Prostate gland (tissue), 2 donors: ENCODE measurements around the gene PEAK1. TPM values are rescaled to one million over a fixed set of nuclear protein-coding genes. Genes with fewer than 3 reads are reported as not detected.

ENCODE experiments used
- DNase-seq: peaks from one replicate; pipeline ENCODE4 v3.0.0-alpha.2; 2019; ENCODE audit warnings: low spot score
- H3K27ac ChIP-seq, 2 donors: fragments of 200-600 bp; sonication (generic); 2 replicates each; pipeline ENCODE4 v1.5.1; 2017 to 2019
- H3K27me3 ChIP-seq: fragments of 200-600 bp; sonication (generic); replicated peaks from 2 replicates; pipeline ENCODE4 v1.5.1; 2019; ENCODE audit not compliant: insufficient read depth
- H3K36me3 ChIP-seq, 2 donors: fragments of 200-600 bp; sonication (generic); 1 replicate in 1 of 2; 2 replicates in 1 of 2; pipeline versions ENCODE4 v1.5.1 to v1.8.1; 2017 to 2019
- H3K4me1 ChIP-seq: fragments of 200-600 bp; sonication (generic); replicated peaks from 2 replicates; pipeline ENCODE4 v1.5.1; 2019
- H3K4me3 ChIP-seq, 2 donors: fragments of 200-600 bp; sonication (generic); 2 replicates each; pipeline ENCODE4 v1.5.1; 2017 to 2019
- H3K9me3 ChIP-seq: fragments of 200-600 bp; sonication (generic); 2 replicates; pipeline ENCODE4 v1.5.1; 2017
- CTCF ChIP-seq, 4 experiments: fragments of 200-600 bp in 2 of 4; fragments of 450-650 bp in 2 of 4; sonication (generic) in 2 of 4; IDR thresholded peaks; 1 replicate in 3 of 4; 2 replicates in 1 of 4; pipeline ENCODE4 v1.5.1; 2016 to 2019; ENCODE audit warnings: antibody characterized with exemption in 4 of 4, mild to moderate bottlenecking in 2 of 4, moderate library complexity in 2 of 4
- POLR2A ChIP-seq: fragments of 450-650 bp; IDR thresholded peaks from one replicate; pipeline ENCODE4 v1.6.1; 2016; ENCODE audit warnings: antibody characterized with exemption, mild to moderate bottlenecking
- POLR2AphosphoS5 ChIP-seq: sonication (generic); formaldehyde crosslinking; IDR thresholded peaks from one replicate; pipeline ENCODE4 v1.6.1; 2017; ENCODE audit warnings: antibody characterized with exemption
- WGBS: methylation state at CpG from one replicate; pipeline ENCODE4 v1.1.5; 2018; 5-methylcytosine and 5-hydroxymethylcytosine counted together
- intact Hi-C: fragments of 100-400 bp; cut with DNase I; formaldehyde crosslinking; loops from one replicate; pipeline ENCODE4 v1.14.2; 2022
- total RNA-seq, 2 donors: library from RNA; depleted of rRNA; stranded (reverse); fragments of >200 nt; gene quantifications; one replicate each; pipeline ENCODE4 v1.1.0, GENCODE V29; 2016

Gene PEAK1
- total RNA-seq, 2 donors from 2014 or later, result 11.3 to 108 TPM

- intact Hi-C loops, result no loop called here
- no peak for TF ChIP-seq POLR2A
- TF ChIP-seq POLR2AphosphoS5, result no peak
- TF ChIP-seq CTCF (IDR thresholded peaks at IDR 0.05), result no peak
- H3K27ac ChIP-seq, result no peak overlapping the region
- no peaks in the 10 kb centered on the region for H3K9me3 ChIP-seq
- DNase-seq, result no peak
- 96% methylated on average over 11 of the region's 11 CpGs for WGBS
- H3K4me3 ChIP-seq, result no peak overlapping the region
- no peaks in the 10 kb centered on the region for H3K4me1 ChIP-seq
- no peaks in the 10 kb centered on the region for H3K27me3 ChIP-seq
- no peaks in the 10 kb centered on the region for H3K36me3 ChIP-seq
Observed at GRCh38 chr15:77094397-77095030, 325.4 kb downstream of the PEAK1 start.

- Histone ChIP-seq H3K9me3 (no peaks in the 10 kb centered on the region), H3K36me3 (no peaks in the 10 kb centered on the region), H3K27ac (no peak overlapping the region), H3K27me3 (no peaks in the 10 kb centered on the region), H3K4me3 (no peak overlapping the region), H3K4me1 (no peaks in the 10 kb centered on the region)
- WGBS, result 85% methylated on average over 1 of the region's 1 CpG
- no peak for DNase-seq
- intact Hi-C loops, result no loop called here
- TF ChIP-seq CTCF (IDR thresholded peaks at IDR 0.05) (no peak), POLR2AphosphoS5 (no peak), POLR2A (no peak)
Observed at GRCh38 chr15:77093436-77093835, 326.5 kb downstream of the PEAK1 start.

GRCh38 chr15:77091097-77091496, 328.8 kb downstream of the PEAK1 start:
- no peaks in the 10 kb centered on the region for H3K36me3 ChIP-seq
- no peak overlapping the region for H3K4me3 ChIP-seq
- no peaks in the 10 kb centered on the region for H3K9me3 ChIP-seq
- no peak for TF ChIP-seq POLR2A
- TF ChIP-seq CTCF (IDR thresholded peaks at IDR 0.05), result no peak
- TF ChIP-seq POLR2AphosphoS5, result no peak
- no peaks in the 10 kb centered on the region for H3K4me1 ChIP-seq
- 78% methylated on average over 2 of the region's 2 CpGs for WGBS
- no peak overlapping the region for H3K27ac ChIP-seq
- H3K27me3 ChIP-seq, result no peaks in the 10 kb centered on the region
- intact Hi-C loops, result no loop called here
- DNase-seq, result no peak

GRCh38 chr15:77087213-77087612, 332.7 kb downstream of the PEAK1 start:
- intact Hi-C loops, result no loop called here
- Histone ChIP-seq H3K4me3 (no peak overlapping the region), H3K27me3 (no peaks in the 10 kb centered on the region), H3K36me3 (no peaks in the 10 kb centered on the region), H3K27ac (no peak overlapping the region), H3K9me3 (no peaks in the 10 kb centered on the region), H3K4me1 (no peaks in the 10 kb centered on the region)
- TF ChIP-seq POLR2AphosphoS5 (no peak), POLR2A (no peak), CTCF (IDR thresholded peaks at IDR 0.05) (no peak)
- WGBS, result 76% methylated on average over 2 of the region's 2 CpGs
- no peak for DNase-seq

- DNase-seq, result no peak
- 58% methylated on average over 2 of the region's 2 CpGs for WGBS
- intact Hi-C loops, result no loop called here
Observed at GRCh38 chr15:77085297-77085696, 334.6 kb downstream of the PEAK1 start.

More at GRCh38 chr15:77085297-77085696, 334.6 kb downstream of the PEAK1 start:
- no peak overlapping the region for H3K4me3 ChIP-seq
- no peaks in the 10 kb centered on the region for H3K27me3 ChIP-seq
- H3K36me3 ChIP-seq, result no peaks in the 10 kb centered on the region
- no peaks in the 10 kb centered on the region for H3K9me3 ChIP-seq
- no peak for TF ChIP-seq CTCF (IDR thresholded peaks at IDR 0.05)
- no peak for TF ChIP-seq POLR2A
- no peak for TF ChIP-seq POLR2AphosphoS5
- H3K27ac ChIP-seq, result no peak overlapping the region
- H3K4me1 ChIP-seq, result no peaks in the 10 kb centered on the region
